Nephron (organoid): Measurements from ENCODE around the gene KLC4.

Source experiments
- H3K27ac Mint-ChIP-seq, 3 experiments: 2 replicates each; pipeline ENCODE4 v1.8.0; 2020; ENCODE audit warnings: mixed read lengths in 3 of 3, mild to moderate bottlenecking in 2 of 3, moderate library complexity in 1 of 3
- H3K27me3 Mint-ChIP-seq: 2 replicates; pipeline ENCODE4 v1.8.0; 2021; ENCODE audit warnings: low read depth, mild to moderate bottlenecking, moderate library complexity, mixed read lengths
- H3K36me3 Mint-ChIP-seq: 2 replicates; pipeline ENCODE4 v1.8.0; 2020; ENCODE audit warnings: low read depth, mixed read lengths
- H3K4me1 Mint-ChIP-seq: 2 replicates; pipeline ENCODE4 v1.8.0; 2020; ENCODE audit warnings: mixed read lengths
- H3K4me3 Mint-ChIP-seq, 3 experiments: 2 replicates each; pipeline ENCODE4 v1.8.0; 2020; ENCODE audit warnings: mild to moderate bottlenecking in 3 of 3, mixed read lengths in 3 of 3, moderate library complexity in 2 of 3
- H3K9me3 Mint-ChIP-seq: 2 replicates; pipeline ENCODE4 v1.8.0; 2020; ENCODE audit warnings: mixed read lengths
- CTCF ChIP-seq, 3 experiments: fragments of 200-600 bp; sonication (generic); IDR thresholded peaks; one replicate each; pipeline ENCODE4 v1.5.0; 2021; ENCODE audit warnings: antibody characterized with exemption in 3 of 3; ENCODE audit not compliant: unreplicated experiment in 3 of 3

The KLC4 gene

GRCh38 chr6:43096451-43097097, 37.1 kb downstream of the KLC4 start:
- TF ChIP-seq CTCF (IDR thresholded peaks at IDR 0.05; ENCODE audit: unreplicated experiment in 3 of 3) = no peak
- peak overlapping the region; percentile 89 to 91 (median 91) for H3K27ac Mint-ChIP-seq
- H3K4me1 Mint-ChIP-seq = peaks cover 55% of the 10 kb centered on the region
- peak overlapping the region in 2 of 3 experiments; percentile 6 to 27 for H3K4me3 Mint-ChIP-seq
- no peaks in the 10 kb centered on the region for H3K27me3 Mint-ChIP-seq
- H3K36me3 Mint-ChIP-seq = peaks cover 3% of the 10 kb centered on the region
- H3K9me3 Mint-ChIP-seq = no peaks in the 10 kb centered on the region

DNA sequence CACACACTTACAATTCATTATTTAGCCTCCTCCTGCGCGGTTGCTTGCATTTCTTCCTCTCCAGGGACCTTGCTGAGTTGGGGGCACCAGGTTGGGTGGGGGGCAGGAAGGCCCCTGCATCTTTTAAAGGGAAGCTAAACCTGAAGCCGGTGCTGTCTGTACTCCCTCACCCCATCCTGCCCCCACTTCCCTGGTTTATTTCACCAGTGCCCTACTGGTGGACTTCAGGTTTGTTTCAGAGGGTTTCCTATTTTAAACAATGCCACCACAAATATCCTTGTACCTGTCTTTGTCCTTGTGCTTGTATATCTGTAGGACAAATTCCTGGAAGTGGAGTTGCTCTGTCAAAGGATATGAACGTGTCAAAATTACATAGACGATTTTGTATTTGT, 37.7 kb downstream of the KLC4 start:
- no peaks in the 10 kb centered on the region for H3K27me3 Mint-ChIP-seq
- H3K4me1 Mint-ChIP-seq = peaks cover 55% of the 10 kb centered on the region
- H3K27ac Mint-ChIP-seq = peak overlapping the region; percentile 89 to 91 (median 91)
- H3K4me3 Mint-ChIP-seq = peak overlapping the region; percentile 1 to 43 (median 41)
- H3K9me3 Mint-ChIP-seq = no peaks in the 10 kb centered on the region
- H3K36me3 Mint-ChIP-seq = peaks cover 3% of the 10 kb centered on the region
- no peak for TF ChIP-seq CTCF (IDR thresholded peaks at IDR 0.05; ENCODE audit: unreplicated experiment in 3 of 3)

DNA sequence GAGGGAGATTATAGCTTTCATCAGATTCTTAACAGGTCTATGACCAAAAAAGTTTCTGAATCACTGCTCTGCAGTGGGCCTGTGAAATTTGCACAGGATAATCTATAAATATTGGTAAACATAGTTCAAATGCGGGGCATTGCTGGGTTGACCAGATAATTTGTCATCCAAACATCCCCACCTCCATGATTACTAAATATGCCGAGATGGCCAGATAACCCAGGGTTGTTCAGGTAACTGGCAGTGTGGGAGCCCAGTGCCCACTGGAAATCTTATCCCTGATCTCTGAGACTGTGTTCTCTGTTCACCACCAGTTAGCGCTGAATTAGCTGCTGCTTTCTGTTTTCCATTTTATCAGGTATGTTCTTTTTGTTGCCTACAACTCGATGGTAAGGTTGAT, 38.1 kb downstream of the KLC4 start:
- no peak overlapping the region for H3K4me3 Mint-ChIP-seq
- TF ChIP-seq CTCF (IDR thresholded peaks at IDR 0.05; ENCODE audit: unreplicated experiment in 3 of 3) = no peak
- peaks cover 51% of the 10 kb centered on the region for H3K4me1 Mint-ChIP-seq
- peaks cover 3% of the 10 kb centered on the region for H3K36me3 Mint-ChIP-seq
- peak overlapping the region; percentile 91 for H3K27ac Mint-ChIP-seq
- H3K9me3 Mint-ChIP-seq = no peaks in the 10 kb centered on the region
- H3K27me3 Mint-ChIP-seq = no peaks in the 10 kb centered on the region

- no peaks in the 10 kb centered on the region for H3K9me3 Mint-ChIP-seq
- H3K4me3 Mint-ChIP-seq = no peak overlapping the region
- H3K27me3 Mint-ChIP-seq = no peaks in the 10 kb centered on the region
- H3K27ac Mint-ChIP-seq = peak overlapping the region; percentile 54 to 72 (median 55)
- TF ChIP-seq CTCF (IDR thresholded peaks at IDR 0.05; ENCODE audit: unreplicated experiment in 3 of 3) = no peak
- H3K4me1 Mint-ChIP-seq = peaks cover 31% of the 10 kb centered on the region
- peaks cover 13% of the 10 kb centered on the region for H3K36me3 Mint-ChIP-seq
Measured at GRCh38 chr6:43101497-43101896, 42.1 kb downstream of the KLC4 start.

DNA sequence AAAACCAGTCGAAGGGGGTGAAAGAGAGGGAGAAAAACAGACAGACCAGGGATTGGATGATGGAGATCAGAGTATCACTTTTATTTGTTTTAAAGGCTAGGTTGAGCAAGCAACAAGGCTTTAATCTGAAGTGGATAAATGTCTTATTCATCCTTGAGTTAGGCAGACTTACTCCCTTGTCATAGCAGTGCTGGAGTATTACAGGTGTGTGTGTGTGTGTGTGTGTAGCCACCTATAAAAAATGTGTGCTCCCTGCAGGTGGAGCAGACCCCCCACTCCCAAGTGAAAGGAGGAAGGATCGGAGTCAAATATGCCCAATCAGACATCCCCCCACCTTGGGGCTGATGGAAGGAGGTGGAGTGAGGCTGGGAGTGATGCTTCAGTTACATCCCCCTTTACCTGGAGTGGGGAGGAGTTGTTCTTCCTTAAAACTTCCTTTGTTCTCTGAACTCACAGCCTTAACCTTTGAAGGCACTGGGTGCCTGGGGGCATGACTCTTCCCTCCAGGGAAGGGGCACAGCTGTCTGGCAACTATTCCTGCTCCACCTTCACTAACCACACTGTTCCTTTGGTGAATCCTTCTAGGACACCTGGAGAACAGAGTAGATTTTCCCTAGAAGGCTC, 43.9 kb downstream of the KLC4 start:
- peak overlapping the region; percentile 21 to 42 (median 41) for H3K27ac Mint-ChIP-seq
- H3K27me3 Mint-ChIP-seq = no peaks in the 10 kb centered on the region
- peaks cover 12% of the 10 kb centered on the region for H3K4me1 Mint-ChIP-seq
- peaks cover 20% of the 10 kb centered on the region for H3K36me3 Mint-ChIP-seq
- no peak for TF ChIP-seq CTCF (IDR thresholded peaks at IDR 0.05; ENCODE audit: unreplicated experiment in 3 of 3)
- H3K4me3 Mint-ChIP-seq = no peak overlapping the region
- no peaks in the 10 kb centered on the region for H3K9me3 Mint-ChIP-seq
